22Rv1 (cell line): ENCODE data around the gene BET1.

Experiments used
- ZFX ChIP-seq: fragments of 450-650 bp; IDR thresholded peaks from 2 replicates; pipeline ENCODE4 v1.6.1; 2017; ENCODE audit warnings: antibody characterized with exemption, borderline replicate concordance
- TF ChIP-seq, protein P1 (sequence below): fragments of 450-650 bp; IDR thresholded peaks from 2 replicates; pipeline ENCODE4 v1.5.1; 2017; ENCODE audit warnings: mild to moderate bottlenecking

DNA sequence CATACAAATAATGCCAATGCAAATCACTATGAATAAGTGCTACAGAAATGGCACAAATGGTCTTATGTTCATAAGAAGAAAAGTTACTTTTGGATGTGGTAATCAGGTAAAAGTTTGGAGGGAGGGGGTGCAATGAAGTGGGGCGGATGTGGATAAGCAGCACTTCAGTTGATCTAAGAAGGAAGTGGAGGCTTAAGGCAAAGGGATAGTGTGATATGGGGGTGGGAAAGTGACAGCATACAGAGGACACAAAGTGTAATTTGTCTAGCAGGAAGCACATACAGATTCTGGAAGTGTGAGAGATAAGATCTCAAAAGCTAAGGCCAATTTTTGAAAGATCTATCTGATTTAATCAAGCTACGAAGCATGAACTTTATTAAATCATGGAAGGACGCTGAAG lies 6.3 kb downstream of the BET1 start:
- TF ChIP-seq, protein P1, sequence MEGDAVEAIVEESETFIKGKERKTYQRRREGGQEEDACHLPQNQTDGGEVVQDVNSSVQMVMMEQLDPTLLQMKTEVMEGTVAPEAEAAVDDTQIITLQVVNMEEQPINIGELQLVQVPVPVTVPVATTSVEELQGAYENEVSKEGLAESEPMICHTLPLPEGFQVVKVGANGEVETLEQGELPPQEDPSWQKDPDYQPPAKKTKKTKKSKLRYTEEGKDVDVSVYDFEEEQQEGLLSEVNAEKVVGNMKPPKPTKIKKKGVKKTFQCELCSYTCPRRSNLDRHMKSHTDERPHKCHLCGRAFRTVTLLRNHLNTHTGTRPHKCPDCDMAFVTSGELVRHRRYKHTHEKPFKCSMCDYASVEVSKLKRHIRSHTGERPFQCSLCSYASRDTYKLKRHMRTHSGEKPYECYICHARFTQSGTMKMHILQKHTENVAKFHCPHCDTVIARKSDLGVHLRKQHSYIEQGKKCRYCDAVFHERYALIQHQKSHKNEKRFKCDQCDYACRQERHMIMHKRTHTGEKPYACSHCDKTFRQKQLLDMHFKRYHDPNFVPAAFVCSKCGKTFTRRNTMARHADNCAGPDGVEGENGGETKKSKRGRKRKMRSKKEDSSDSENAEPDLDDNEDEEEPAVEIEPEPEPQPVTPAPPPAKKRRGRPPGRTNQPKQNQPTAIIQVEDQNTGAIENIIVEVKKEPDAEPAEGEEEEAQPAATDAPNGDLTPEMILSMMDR, result no peak
- no peak for TF ChIP-seq ZFX
